ENCODE data around the gene ATCAY. TPM values are rescaled to one million over a fixed set of nuclear protein-coding genes. Genes with fewer than 3 reads are reported as not detected.
"Not testable (repeated sequence)": the region's sequence is repeated elsewhere in the genome, so short reads cannot be mapped to it uniquely, and the experiment has no call there.

ATCAY gene
- total RNA-seq, 2 experiments from 2014 or later: not detected

- H3K36me3 Mint-ChIP-seq (ENCODE audit: low read depth): peaks cover 29% of the 10 kb centered on the region
- H3K27ac Mint-ChIP-seq: no peak overlapping the region
- no peak for DNase-seq
- H3K9me3 Mint-ChIP-seq: no peaks in the 10 kb centered on the region
- no peaks in the 10 kb centered on the region for H3K27me3 Mint-ChIP-seq
- H3K4me1 Mint-ChIP-seq: peaks cover 21% of the 10 kb centered on the region
- no peak overlapping the region for H3K4me3 Mint-ChIP-seq
- ChIA-PET POLR2A (no interaction called here), CTCF (interaction anchor here (0.6 kb wide), 1 partner anchor 21 kb away, joined by 5 read pairs; no protein-coding TSS in a partner anchor)
Observed at GRCh38 chr19:3966051-3967017, 85.8 kb downstream of the ATCAY start.

DNA sequence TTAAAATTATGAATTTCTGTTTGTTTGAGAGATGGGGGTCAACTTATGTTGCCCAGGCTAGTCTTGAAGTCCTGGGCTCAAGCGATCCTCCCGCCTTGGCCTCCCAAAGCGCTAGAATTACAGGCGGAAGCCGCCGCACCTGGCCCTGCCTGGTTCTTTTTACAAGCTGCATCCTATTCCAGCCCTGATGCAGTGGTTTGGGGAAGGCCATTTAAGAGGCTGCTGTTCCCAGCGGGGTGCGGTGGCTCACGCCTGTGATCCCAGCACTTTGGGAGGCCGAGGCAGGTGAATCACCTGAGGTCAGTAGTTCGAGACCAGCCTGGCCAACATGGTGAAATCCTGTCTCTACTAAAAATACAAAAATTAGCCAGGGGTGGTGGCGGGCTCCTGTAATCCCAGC lies 87.5 kb downstream of the ATCAY start:
- peaks cover 22% of the 10 kb centered on the region for H3K36me3 Mint-ChIP-seq (ENCODE audit: low read depth)
- POLR2A ChIA-PET, DNase-seq, H3K9me3 Mint-ChIP-seq, H3K4me3 Mint-ChIP-seq, H3K27me3 Mint-ChIP-seq: not testable (repeated sequence)
- peak overlapping the region; percentile 3 for H3K27ac Mint-ChIP-seq
- CTCF ChIA-PET: interaction anchor here (1.6 kb wide), 1 partner anchor 141 kb away, joined by 3 read pairs; no protein-coding TSS in a partner anchor
- H3K4me1 Mint-ChIP-seq: peaks cover 23% of the 10 kb centered on the region

DNA sequence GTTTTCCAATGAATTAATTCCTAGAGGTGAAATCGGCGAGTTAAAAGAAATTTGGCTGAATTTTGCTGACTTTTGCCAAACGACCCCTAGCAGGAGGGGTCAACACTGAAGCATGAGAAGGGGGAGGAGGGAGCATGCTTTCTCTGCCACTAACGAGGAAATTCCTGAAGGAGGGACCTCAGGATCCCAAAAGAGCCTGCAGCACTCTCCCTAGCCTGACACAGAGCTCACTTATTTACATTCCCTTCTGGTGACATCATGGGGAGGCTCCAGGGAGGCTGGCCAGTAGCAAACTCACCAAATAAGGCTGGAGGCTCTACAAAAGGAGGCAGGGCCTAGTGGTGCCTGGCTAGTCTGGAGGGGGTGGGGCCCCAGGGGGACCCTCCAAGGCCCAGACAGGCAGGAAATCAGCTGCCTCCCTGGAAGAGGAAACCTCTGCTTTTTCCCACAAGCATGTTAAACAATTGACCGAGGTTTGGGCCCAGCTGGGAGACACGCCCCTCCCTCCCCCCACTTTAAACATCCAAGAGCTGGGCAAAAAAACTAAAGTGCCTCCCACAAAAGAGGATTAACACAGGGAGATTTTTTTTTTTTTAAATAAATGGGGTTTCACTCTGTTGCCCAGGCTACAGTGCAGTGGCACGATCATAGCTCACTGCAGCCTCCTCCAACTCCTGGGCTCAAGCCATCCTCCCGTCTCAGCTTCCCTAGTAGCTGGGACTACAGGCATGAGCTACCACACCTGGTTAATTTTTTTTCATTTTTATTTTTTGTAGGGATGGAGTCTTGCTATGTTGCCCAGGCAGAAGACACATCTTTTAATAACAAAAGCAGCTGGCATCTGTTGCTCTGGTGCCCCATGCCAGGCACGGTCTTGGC lies 88.3 kb downstream of the ATCAY start:
- peak overlapping the region; percentile 41 for H3K4me3 Mint-ChIP-seq

GRCh38 chr19:3969435-3970312 lies 89.2 kb downstream of the ATCAY start:
- H3K27me3 Mint-ChIP-seq: no peaks in the 10 kb centered on the region
- H3K27ac Mint-ChIP-seq: peak overlapping the region; percentile 64
- no peaks in the 10 kb centered on the region for H3K9me3 Mint-ChIP-seq
- peaks cover 14% of the 10 kb centered on the region for H3K36me3 Mint-ChIP-seq (ENCODE audit: low read depth)
- peaks cover 23% of the 10 kb centered on the region for H3K4me1 Mint-ChIP-seq
- CTCF ChIA-PET: interaction anchor here (0.6 to 1.6 kb wide), 4 partner anchors 12 to 143 kb away, joined by 3 to 8 read pairs (median 4); no protein-coding TSS in a partner anchor
- H3K4me3 Mint-ChIP-seq: peak overlapping the region; percentile 91
- POLR2A ChIA-PET: no interaction called here
- DNase-seq: no peak

More for the DNA sequence above, 88.3 kb downstream of the ATCAY start:
- Mint-ChIP-seq H3K27me3 (no peaks in the 10 kb centered on the region), H3K9me3 (no peaks in the 10 kb centered on the region), H3K4me1 (peaks cover 23% of the 10 kb centered on the region), H3K36me3 (ENCODE audit: low read depth) (peaks cover 17% of the 10 kb centered on the region), H3K27ac (peak overlapping the region; percentile 13)
- POLR2A ChIA-PET: no interaction called here
- DNase-seq: no peak
- CTCF ChIA-PET: interaction anchor here (0.6 to 1.6 kb wide), 4 partner anchors 13 to 142 kb away, joined by 3 to 8 read pairs (median 4); no protein-coding TSS in a partner anchor

GRCh38 chr19:3970313-3970807 lies 89.9 kb downstream of the ATCAY start:
- Mint-ChIP-seq H3K4me1 (peaks cover 23% of the 10 kb centered on the region), H3K9me3 (no peaks in the 10 kb centered on the region), H3K36me3 (ENCODE audit: low read depth) (peaks cover 14% of the 10 kb centered on the region), H3K27me3 (no peaks in the 10 kb centered on the region), H3K4me3 (peak overlapping the region; percentile 91), H3K27ac (peak overlapping the region; percentile 64)
- CTCF ChIA-PET: interaction anchor here (1.0 to 1.6 kb wide), 2 partner anchors 8 to 17 kb away, joined by 6 to 11 read pairs; no protein-coding TSS in a partner anchor
- no peak for DNase-seq
- POLR2A ChIA-PET: interaction anchor here (0.6 to 1.2 kb wide), 3 partner anchors 15 to 104 kb away, joined by 4 to 6 read pairs (median 5); partner anchors contain the start of gene EEF2

DNA sequence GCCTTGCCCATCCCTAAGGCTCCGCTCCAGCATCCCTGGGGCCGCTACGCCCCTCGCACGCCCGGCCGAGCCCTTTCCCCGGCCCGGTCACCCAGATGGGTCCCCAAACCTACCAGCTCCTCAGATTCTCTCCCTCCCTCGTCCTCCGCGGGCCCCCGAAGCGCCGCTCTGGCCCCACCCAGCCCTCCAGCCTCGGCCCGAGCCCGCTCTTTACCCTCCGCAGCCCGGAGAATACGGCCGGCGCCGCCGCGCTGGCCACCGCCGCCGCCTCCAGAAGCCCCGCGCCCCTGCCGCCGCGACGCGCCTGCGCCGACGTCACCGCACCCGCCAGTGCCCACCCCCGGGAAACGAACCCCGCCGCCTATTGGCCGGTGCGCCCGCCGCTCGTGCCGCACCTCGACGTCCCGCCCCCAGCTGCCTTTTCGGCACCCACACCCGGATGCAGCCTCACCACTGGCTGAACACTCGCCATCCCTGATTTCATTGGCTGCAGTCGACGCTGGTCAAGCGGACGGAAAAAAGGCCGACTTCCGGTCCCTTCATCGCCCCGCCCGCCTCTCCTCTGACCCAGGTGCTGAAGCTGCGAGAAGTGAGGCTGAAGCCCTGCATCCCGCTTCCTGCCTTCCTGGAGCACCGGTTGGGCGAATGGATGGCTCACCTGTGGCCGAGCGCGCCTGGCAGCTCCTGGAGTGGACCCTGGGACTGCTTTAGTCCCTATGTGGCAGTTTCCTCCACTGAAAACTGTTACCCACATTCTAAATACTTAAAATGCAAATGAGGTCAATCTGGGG lies 90.5 kb downstream of the ATCAY start, which contains the start of gene DAPK3:
DAPK3 (minus strand) TSS at position 292 of the 791 bp plus-strand sequence. CDS start 1,364 bp downstream, outside the sequence.
- DNase-seq: peak; percentile 93
- POLR2A ChIA-PET: interaction anchor here (0.6 to 1.2 kb wide), 3 partner anchors 14 to 103 kb away, joined by 4 to 6 read pairs (median 5); partner anchors contain the start of gene EEF2
- Mint-ChIP-seq H3K27me3 (no peaks in the 10 kb centered on the region), H3K36me3 (ENCODE audit: low read depth) (peaks cover 19% of the 10 kb centered on the region), H3K9me3 (no peaks in the 10 kb centered on the region), H3K27ac (peak within 1 kb of the TSS; percentile 87), H3K4me1 (peaks cover 23% of the 10 kb centered on the region), H3K4me3 (peak within 1 kb of the TSS; percentile 91)
- CTCF ChIA-PET: interaction anchor here (1.0 to 1.6 kb wide), 2 partner anchors 9 to 17 kb away, joined by 6 to 11 read pairs; no protein-coding TSS in a partner anchor

- no peak for DNase-seq
- Mint-ChIP-seq H3K36me3 (ENCODE audit: low read depth) (peaks cover 34% of the 10 kb centered on the region), H3K4me1 (peaks cover 20% of the 10 kb centered on the region), H3K27me3 (no peaks in the 10 kb centered on the region), H3K9me3 (no peaks in the 10 kb centered on the region), H3K4me3 (no peak overlapping the region), H3K27ac (no peak overlapping the region)
- CTCF ChIA-PET: interaction anchor here (0.7 to 1.1 kb wide), 2 partner anchors 12 to 165 kb away, joined by 4 read pairs; no protein-coding TSS in a partner anchor
- POLR2A ChIA-PET: interaction anchor here (1.2 kb wide), 1 partner anchor 10 kb away, joined by 3 read pairs; no protein-coding TSS in a partner anchor
Observed at GRCh38 chr19:3975144-3975543, 94.7 kb downstream of the ATCAY start.

- H3K9me3 Mint-ChIP-seq: no peaks in the 10 kb centered on the region
- no peaks in the 10 kb centered on the region for H3K27me3 Mint-ChIP-seq
- no peak overlapping the region for H3K27ac Mint-ChIP-seq
- no peak overlapping the region for H3K4me3 Mint-ChIP-seq
- ChIA-PET CTCF (interaction anchor here (0.7 to 1.1 kb wide), 2 partner anchors 12 to 165 kb away, joined by 4 read pairs; no protein-coding TSS in a partner anchor), POLR2A (interaction anchor here (1.2 kb wide), 1 partner anchor 10 kb away, joined by 3 read pairs; no protein-coding TSS in a partner anchor)
- H3K36me3 Mint-ChIP-seq (ENCODE audit: low read depth): peaks cover 34% of the 10 kb centered on the region
- no peak for DNase-seq
- H3K4me1 Mint-ChIP-seq: peaks cover 16% of the 10 kb centered on the region
Observed at GRCh38 chr19:3975637-3976087, 95.2 kb downstream of the ATCAY start.

DNA sequence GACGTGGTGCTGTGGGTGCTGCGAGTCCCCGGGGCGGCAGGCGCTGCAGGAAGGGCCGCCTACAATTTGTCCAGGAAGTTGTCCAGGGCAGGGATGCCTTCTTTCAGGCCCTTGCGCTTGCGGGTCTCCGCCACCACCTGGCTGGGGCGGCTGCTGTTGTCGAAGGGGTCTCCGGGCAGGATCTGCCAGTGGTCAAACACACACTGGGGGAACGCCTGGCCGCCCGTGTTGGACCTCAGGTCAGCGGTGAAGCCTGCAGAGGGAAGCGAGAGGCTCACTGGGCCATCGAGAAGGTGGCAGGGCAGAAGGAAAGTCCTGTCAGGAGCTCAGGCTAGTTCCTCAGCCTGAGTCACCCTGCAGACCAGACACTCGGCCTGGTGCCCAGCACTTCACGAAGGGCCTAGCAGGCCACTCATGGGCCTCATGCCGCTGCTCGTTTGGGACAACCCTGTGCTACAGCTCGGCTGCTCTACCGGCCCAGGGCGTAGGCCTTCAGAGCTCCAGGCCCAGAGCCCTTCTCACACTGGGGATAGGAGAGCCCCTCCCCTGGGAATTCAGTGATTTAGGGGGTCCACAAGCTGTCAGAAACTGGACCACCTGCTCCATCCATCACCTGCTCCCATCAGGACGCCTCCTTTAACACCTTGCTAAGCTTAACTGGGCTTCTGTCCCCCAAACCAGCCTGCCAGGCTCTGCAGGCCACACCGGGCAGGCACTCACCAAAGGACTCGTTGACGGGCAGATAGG lies 96.2 kb downstream of the ATCAY start:
- H3K27me3 Mint-ChIP-seq: no peaks in the 10 kb centered on the region
- DNase-seq: no peak
- H3K4me1 Mint-ChIP-seq: peaks cover 15% of the 10 kb centered on the region
- no peak overlapping the region for H3K4me3 Mint-ChIP-seq
- ChIA-PET CTCF (interaction anchor here (0.9 kb wide), 1 partner anchor 11 kb away, joined by 8 read pairs; no protein-coding TSS in a partner anchor), POLR2A (no interaction called here)
- peaks cover 40% of the 10 kb centered on the region for H3K36me3 Mint-ChIP-seq (ENCODE audit: low read depth)
- no peak overlapping the region for H3K27ac Mint-ChIP-seq
- H3K9me3 Mint-ChIP-seq: no peaks in the 10 kb centered on the region
